A549 (cell line): ENCODE measurements around the gene RAD54L. TPM values are rescaled to one million over a fixed set of nuclear protein-coding genes. Genes with fewer than 3 reads are reported as not detected.

Experiments used
- ATAC-seq, 2 experiments: fragments of 200-7000 bp in 1 of 2; fragments of >200 bp in 1 of 2; cut with Nextera tagmentation in 1 of 2; cut with Tn5 transposase in 1 of 2; 3 replicates each; pipeline versions ENCODE4 v1.8.0 to v1.9.1; 2018 to 2020; ENCODE audit warnings: mild to moderate bottlenecking in 1 of 2, moderate library complexity in 1 of 2
- CTCF ChIA-PET: fragments of 300-600 bp; sonication (Branson Sonifier 250); formaldehyde crosslinking; extraction: SDS; loops from one replicate; lab custom pipeline; 2021; ENCODE audit warnings: antibody characterized with exemption, inconsistent platforms; lab: Yijun Ruan, JAX
- POLR2A ChIA-PET: fragments of 350-600 bp; formaldehyde crosslinking; extraction: SDS; loops from one replicate; lab custom pipeline; 2021; ENCODE audit warnings: antibody characterized with exemption, inconsistent platforms; lab: Yijun Ruan, JAX
- DNase-seq, 2 experiments: peaks; one replicate each; pipeline versions ENCODE4 v3.0.0 to v3.0.0-alpha.2; 2011 to 2016; ENCODE audit warnings: low read depth in 1 of 2, low spot score in 1 of 2
- FAIRE-seq: peaks from 2 replicates; lab custom pipeline; 2011; peaks lifted over from hg19 to GRCh38; lab: Jason Lieb, UNC
- H3K27ac ChIP-seq, 2 experiments: fragments of >200 bp; sonication (Bioruptor Twin); formaldehyde crosslinking; 3 replicates each; pipeline ENCODE4 v1.5.1; 2016 to 2017
- H3K4me1 ChIP-seq: fragments of >200 bp; sonication (Bioruptor Twin); formaldehyde crosslinking; 3 replicates; pipeline ENCODE4 v1.6.1; 2016
- H3K4me2 ChIP-seq: fragments of >200 bp; sonication (Bioruptor Twin); formaldehyde crosslinking; 3 replicates; pipeline ENCODE4 v1.6.1; 2016
- H3K4me3 ChIP-seq: fragments of >200 bp; sonication (Bioruptor Twin); formaldehyde crosslinking; 3 replicates; pipeline ENCODE4 v1.5.1; 2016
- H3K9me3 ChIP-seq: fragments of >200 bp; sonication (Bioruptor Twin); formaldehyde crosslinking; 3 replicates; pipeline ENCODE4 v1.6.1; 2016
- CBX2 ChIP-seq: fragments of 200-600 bp; sonication (generic); IDR thresholded peaks from 2 replicates; pipeline ENCODE4 v1.6.1; 2016; ENCODE audit warnings: low read depth, mild to moderate bottlenecking, borderline replicate concordance
- CTCF ChIP-seq: fragments of >200 bp; sonication (Bioruptor Twin); formaldehyde crosslinking; IDR thresholded peaks from 3 replicates; pipeline ENCODE4 v1.5.1; 2016
- EP300 ChIP-seq, 2 experiments: fragments of >200 bp; sonication (Bioruptor Twin); formaldehyde crosslinking; IDR thresholded peaks; 2 replicates in 1 of 2; 3 replicates in 1 of 2; pipeline ENCODE4 v1.6.1; 2016 to 2017
- FOSB ChIP-seq: fragments of 250-450 bp; sonication (Bioruptor Pico); IDR thresholded peaks from 2 replicates; pipeline ENCODE4 v1.5.0; 2020; ENCODE audit warnings: mild to moderate bottlenecking, moderate library complexity
- FOXS1 ChIP-seq: fragments of 250-450 bp; sonication (Bioruptor Pico); IDR thresholded peaks from 2 replicates; pipeline ENCODE4 v1.5.0; 2020; ENCODE audit warnings: mild to moderate bottlenecking, moderate library complexity
- HOXA7 ChIP-seq: fragments of 250-450 bp; sonication (Bioruptor Pico); IDR thresholded peaks from 2 replicates; pipeline ENCODE4 v1.5.0; 2020; ENCODE audit warnings: mild to moderate bottlenecking, moderate library complexity
- HOXB13 ChIP-seq: fragments of 250-450 bp; sonication (Bioruptor Pico); IDR thresholded peaks from 2 replicates; pipeline ENCODE4 v1.5.0; 2020; ENCODE audit warnings: low read depth, mild to moderate bottlenecking, moderate library complexity
- HOXB5 ChIP-seq: fragments of 250-450 bp; sonication (Bioruptor Pico); IDR thresholded peaks from 2 replicates; pipeline ENCODE4 v1.5.0; 2020; ENCODE audit warnings: mild to moderate bottlenecking, moderate library complexity
- KDM1A ChIP-seq: fragments of 200-600 bp; sonication (generic); IDR thresholded peaks from 2 replicates; pipeline ENCODE4 v1.6.1; 2016; ENCODE audit warnings: low read depth, mild to moderate bottlenecking
- MAFK ChIP-seq: fragments of 450-650 bp; IDR thresholded peaks from 2 replicates; pipeline ENCODE4 v1.6.1; 2014; ENCODE audit not compliant: partially characterized antibody
- MAX ChIP-seq: IDR thresholded peaks from 2 replicates; pipeline ENCODE4 v1.6.1; 2012
- NFE2L2 ChIP-seq: fragments of 150-350 bp; conservative IDR thresholded peaks from 2 replicates; pipeline ENCODE4 v1.6.1; 2014; ENCODE audit warnings: low read length
- NPAS2 ChIP-seq: fragments of 250-450 bp; sonication (Bioruptor Pico); IDR thresholded peaks from 2 replicates; pipeline ENCODE4 v1.8.0; 2022; ENCODE audit warnings: mild to moderate bottlenecking, moderate library complexity, borderline replicate concordance
- PHF8 ChIP-seq: fragments of 200-600 bp; sonication (generic); IDR thresholded peaks from 2 replicates; pipeline ENCODE4 v1.6.1; 2016; ENCODE audit warnings: low read depth, mild to moderate bottlenecking, antibody characterized with exemption, moderate library complexity, borderline replicate concordance
- POLR2A ChIP-seq: IDR thresholded peaks from 2 replicates; pipeline ENCODE4 v1.6.1; 2012; ENCODE audit warnings: mild to moderate bottlenecking, low read length
- POLR2AphosphoS2 ChIP-seq: conservative IDR thresholded peaks from 2 replicates; pipeline ENCODE4 v1.6.1; 2012; ENCODE audit warnings: low read length, improper control_type of control experiment, inconsistent platforms
- RCOR1 ChIP-seq: fragments of 150-350 bp; IDR thresholded peaks from 2 replicates; pipeline ENCODE4 v1.6.1; 2014; ENCODE audit warnings: antibody characterized with exemption, low read length, low read depth
- SMC3 ChIP-seq: fragments of >200 bp; sonication (Bioruptor Twin); formaldehyde crosslinking; IDR thresholded peaks from 3 replicates; pipeline ENCODE4 v1.6.1; 2018; ENCODE audit warnings: inconsistent platforms
- TFCP2L1 ChIP-seq: fragments of 250-450 bp; sonication (Bioruptor Pico); IDR thresholded peaks from 2 replicates; pipeline ENCODE4 v1.5.0; 2021; ENCODE audit warnings: mild to moderate bottlenecking
- TP53 ChIP-seq: fragments of 250-450 bp; sonication (Bioruptor Pico); IDR thresholded peaks from 2 replicates; pipeline ENCODE4 v1.5.0; 2021; ENCODE audit warnings: mild to moderate bottlenecking, moderate library complexity
- ZC3H11A ChIP-seq: fragments of 450-650 bp; IDR thresholded peaks from 2 replicates; pipeline ENCODE4 v1.6.1; 2014; ENCODE audit warnings: antibody characterized with exemption, mild to moderate bottlenecking
- ZFP36 ChIP-seq: fragments of 450-650 bp; IDR thresholded peaks from 2 replicates; pipeline ENCODE4 v1.6.1; 2014; ENCODE audit warnings: borderline replicate concordance; ENCODE audit not compliant: partially characterized antibody
- ZSCAN20 ChIP-seq: fragments of 250-450 bp; sonication (Bioruptor Pico); IDR thresholded peaks from 2 replicates; pipeline ENCODE4 v1.8.0; 2022; ENCODE audit warnings: mild to moderate bottlenecking, moderate library complexity
- WGBS: methylation state at CpG from one replicate; pipeline ENCODE4 v1.1.6; 2017; ENCODE audit errors: missing lambda C conversion rate; 5-methylcytosine and 5-hydroxymethylcytosine counted together
- polyA plus RNA-seq, 4 experiments: library from polyadenylated mRNA; depleted of rRNA in 3 of 4; stranded (reverse); fragments of >200 nt; fragmentation: RNase III in 1 of 4; extraction: RNeasy Plus Mini Kit Qiagen cat#74134 plus additional on column Dnase treatment in 1 of 4; gene quantifications; 2 replicates in 3 of 4; 3 replicates in 1 of 4; pipeline ENCODE4 v1.2.3, GENCODE V29; 2011 to 2017
- TF ChIP-seq, protein P1 (sequence below): fragments of >200 bp; sonication (Bioruptor Twin); formaldehyde crosslinking; IDR thresholded peaks from 3 replicates; pipeline ENCODE4 v1.6.1; 2016
- TF ChIP-seq, protein P2 (sequence below): fragments of 250-450 bp; sonication (Bioruptor Pico); IDR thresholded peaks from 2 replicates; pipeline ENCODE4 v1.5.0; 2021; ENCODE audit warnings: mild to moderate bottlenecking, moderate library complexity, borderline replicate concordance
- TF ChIP-seq, protein P3 (sequence below): IDR thresholded peaks from 2 replicates; pipeline ENCODE4 v1.6.1; 2012; ENCODE audit warnings: low read depth, borderline replicate concordance
- TF ChIP-seq, protein P4 (sequence below): IDR thresholded peaks from 2 replicates; pipeline ENCODE4 v1.6.1; 2012

Gene RAD54L
- polyA plus RNA-seq, 2 of the 4 experiments (the other 2 are of a cell fraction): 10.9 to 14.0 TPM

DNA sequence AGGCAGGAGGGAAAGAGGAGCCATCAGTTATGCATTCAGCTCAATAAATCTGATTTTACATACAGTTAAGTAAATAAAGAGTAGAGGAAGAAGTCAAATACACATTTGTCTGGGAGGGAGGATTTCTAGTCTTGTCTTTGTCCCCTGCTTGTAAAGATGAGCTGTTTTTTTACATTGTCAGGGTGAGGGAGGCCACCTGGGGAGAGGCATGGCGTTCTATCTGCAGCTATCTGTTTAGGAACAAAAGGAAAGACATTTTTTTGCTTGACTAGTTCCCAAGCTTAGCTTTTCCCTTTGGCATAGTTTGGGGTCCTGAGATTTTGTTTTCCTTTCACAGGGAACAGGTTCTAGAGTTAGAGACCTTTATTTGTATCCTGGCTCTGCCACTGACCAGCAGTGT is 14.9 kb downstream of the RAD54L start:
- no peaks in the 10 kb centered on the region for H3K9me3 ChIP-seq
- no peak overlapping the region for H3K4me2 ChIP-seq
- FAIRE-seq (no peak), ATAC-seq (no peak), DNase-seq (no peak)
- 91% methylated on average over 1 of the region's 1 CpG for WGBS
- no peaks in the 10 kb centered on the region for H3K4me1 ChIP-seq
- H3K27ac ChIP-seq: no peak overlapping the region
- POLR2A ChIA-PET: no interaction called here
- CTCF ChIA-PET: no interaction called here
- TF ChIP-seq, protein P1, sequence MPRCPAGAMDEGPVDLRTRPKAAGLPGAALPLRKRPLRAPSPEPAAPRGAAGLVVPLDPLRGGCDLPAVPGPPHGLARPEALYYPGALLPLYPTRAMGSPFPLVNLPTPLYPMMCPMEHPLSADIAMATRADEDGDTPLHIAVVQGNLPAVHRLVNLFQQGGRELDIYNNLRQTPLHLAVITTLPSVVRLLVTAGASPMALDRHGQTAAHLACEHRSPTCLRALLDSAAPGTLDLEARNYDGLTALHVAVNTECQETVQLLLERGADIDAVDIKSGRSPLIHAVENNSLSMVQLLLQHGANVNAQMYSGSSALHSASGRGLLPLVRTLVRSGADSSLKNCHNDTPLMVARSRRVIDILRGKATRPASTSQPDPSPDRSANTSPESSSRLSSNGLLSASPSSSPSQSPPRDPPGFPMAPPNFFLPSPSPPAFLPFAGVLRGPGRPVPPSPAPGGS: no peak
- TF ChIP-seq RCOR1 (no peak), PHF8 (no peak), ZC3H11A (no peak), FOSB (CRISPR knock-in tag) (no peak), KDM1A (no peak), TP53 (CRISPR knock-in tag) (no peak), HOXB5 (CRISPR knock-in tag) (no peak), NPAS2 (CRISPR knock-in tag) (no peak), CTCF (no peak), POLR2AphosphoS2 (no peak), MAX (no peak), MAFK (no peak), HOXA7 (CRISPR knock-in tag) (no peak), TFCP2L1 (CRISPR knock-in tag) (no peak), ZSCAN20 (CRISPR knock-in tag) (no peak)
- TF ChIP-seq, protein P2, sequence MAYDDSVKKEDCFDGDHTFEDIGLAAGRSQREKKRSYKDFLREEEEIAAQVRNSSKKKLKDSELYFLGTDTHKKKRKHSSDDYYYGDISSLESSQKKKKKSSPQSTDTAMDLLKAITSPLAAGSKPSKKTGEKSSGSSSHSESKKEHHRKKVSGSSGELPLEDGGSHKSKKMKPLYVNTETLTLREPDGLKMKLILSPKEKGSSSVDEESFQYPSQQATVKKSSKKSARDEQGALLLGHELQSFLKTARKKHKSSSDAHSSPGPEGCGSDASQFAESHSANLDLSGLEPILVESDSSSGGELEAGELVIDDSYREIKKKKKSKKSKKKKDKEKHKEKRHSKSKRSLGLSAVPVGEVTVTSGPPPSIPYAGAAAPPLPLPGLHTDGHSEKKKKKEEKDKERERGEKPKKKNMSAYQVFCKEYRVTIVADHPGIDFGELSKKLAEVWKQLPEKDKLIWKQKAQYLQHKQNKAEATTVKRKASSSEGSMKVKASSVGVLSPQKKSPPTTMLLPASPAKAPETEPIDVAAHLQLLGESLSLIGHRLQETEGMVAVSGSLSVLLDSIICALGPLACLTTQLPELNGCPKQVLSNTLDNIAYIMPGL (CRISPR knock-in tag): no peak
- TF ChIP-seq, protein P3, sequence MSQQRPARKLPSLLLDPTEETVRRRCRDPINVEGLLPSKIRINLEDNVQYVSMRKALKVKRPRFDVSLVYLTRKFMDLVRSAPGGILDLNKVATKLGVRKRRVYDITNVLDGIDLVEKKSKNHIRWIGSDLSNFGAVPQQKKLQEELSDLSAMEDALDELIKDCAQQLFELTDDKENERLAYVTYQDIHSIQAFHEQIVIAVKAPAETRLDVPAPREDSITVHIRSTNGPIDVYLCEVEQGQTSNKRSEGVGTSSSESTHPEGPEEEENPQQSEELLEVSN: no peak
- TF ChIP-seq, all 56 proteins: peak for 0
- H3K4me3 ChIP-seq: no peak overlapping the region

DNA sequence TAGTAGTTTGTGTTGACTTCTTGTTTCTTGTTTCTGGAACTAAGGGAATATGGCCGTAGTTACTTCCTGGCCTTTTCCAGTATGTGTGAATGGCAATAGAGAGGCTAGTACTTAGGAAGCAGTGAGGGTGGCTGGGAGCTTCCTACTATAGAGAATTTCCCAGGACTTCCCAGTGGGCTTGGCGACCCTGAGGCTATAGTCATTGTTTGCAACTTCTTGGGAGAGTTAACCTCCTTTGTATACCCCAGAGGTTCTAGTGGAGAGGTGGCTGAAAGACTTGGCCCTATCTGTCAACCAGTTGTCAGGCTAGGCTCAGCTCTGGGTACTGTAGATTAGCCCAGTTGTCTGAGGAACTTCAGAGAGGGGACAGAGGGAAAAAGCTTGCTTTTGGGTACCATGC is 15.6 kb downstream of the RAD54L start:
- WGBS: 93% methylated on average over 2 of the region's 2 CpGs
- H3K9me3 ChIP-seq: no peaks in the 10 kb centered on the region
- H3K27ac ChIP-seq: no peak overlapping the region
- DNase-seq (no peak), ATAC-seq (no peak)
- no peak for TF ChIP-seq KDM1A
- TF ChIP-seq POLR2A: no peak
- no peak for TF ChIP-seq FOSB (CRISPR knock-in tag)
- no peak for TF ChIP-seq TP53 (CRISPR knock-in tag)
- TF ChIP-seq SMC3: no peak
- no peak for TF ChIP-seq NFE2L2
- TF ChIP-seq, protein P4, sequence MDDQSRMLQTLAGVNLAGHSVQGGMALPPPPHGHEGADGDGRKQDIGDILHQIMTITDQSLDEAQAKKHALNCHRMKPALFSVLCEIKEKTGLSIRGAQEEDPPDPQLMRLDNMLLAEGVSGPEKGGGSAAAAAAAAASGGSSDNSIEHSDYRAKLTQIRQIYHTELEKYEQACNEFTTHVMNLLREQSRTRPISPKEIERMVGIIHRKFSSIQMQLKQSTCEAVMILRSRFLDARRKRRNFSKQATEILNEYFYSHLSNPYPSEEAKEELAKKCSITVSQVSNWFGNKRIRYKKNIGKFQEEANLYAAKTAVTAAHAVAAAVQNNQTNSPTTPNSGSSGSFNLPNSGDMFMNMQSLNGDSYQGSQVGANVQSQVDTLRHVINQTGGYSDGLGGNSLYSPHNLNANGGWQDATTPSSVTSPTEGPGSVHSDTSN: no peak
- no peak for TF ChIP-seq HOXB13 (CRISPR knock-in tag)
- TF ChIP-seq RCOR1: no peak
- no peak for TF ChIP-seq CBX2
- TF ChIP-seq FOXS1 (CRISPR knock-in tag): no peak
- TF ChIP-seq MAFK: no peak
- no peak for TF ChIP-seq ZFP36
- TF ChIP-seq HOXA7 (CRISPR knock-in tag): no peak
- no peak for TF ChIP-seq EP300 (IDR thresholded peaks at IDR 0.05)
- TF ChIP-seq, all 56 proteins: peak for 0
- H3K4me3 ChIP-seq: no peak overlapping the region
- CTCF ChIA-PET: no interaction called here
- no peak overlapping the region for H3K4me2 ChIP-seq
- POLR2A ChIA-PET: no interaction called here
- no peaks in the 10 kb centered on the region for H3K4me1 ChIP-seq
- FAIRE-seq: no peak
